AG10803 (cell line): ENCODE results near the gene PPP1R18.
A peak's percentile ranks its signal among the peaks of the same experiment; 100 is the strongest.

ENCODE experiments used
- DNase-seq: peaks from one replicate; pipeline ENCODE4 v3.0.0; 2010; ENCODE audit warnings: low read depth
- H3K4me3 ChIP-seq: 2 replicates; pipeline ENCODE4 v1.5.1; 2011; ENCODE audit warnings: mild to moderate bottlenecking, low read length, control low read depth
- CTCF ChIP-seq: conservative IDR thresholded peaks from 2 replicates; pipeline ENCODE4 v1.5.1; 2011; ENCODE audit warnings: mild to moderate bottlenecking, low read length, control low read depth, inconsistent platforms

Gene PPP1R18

DNA sequence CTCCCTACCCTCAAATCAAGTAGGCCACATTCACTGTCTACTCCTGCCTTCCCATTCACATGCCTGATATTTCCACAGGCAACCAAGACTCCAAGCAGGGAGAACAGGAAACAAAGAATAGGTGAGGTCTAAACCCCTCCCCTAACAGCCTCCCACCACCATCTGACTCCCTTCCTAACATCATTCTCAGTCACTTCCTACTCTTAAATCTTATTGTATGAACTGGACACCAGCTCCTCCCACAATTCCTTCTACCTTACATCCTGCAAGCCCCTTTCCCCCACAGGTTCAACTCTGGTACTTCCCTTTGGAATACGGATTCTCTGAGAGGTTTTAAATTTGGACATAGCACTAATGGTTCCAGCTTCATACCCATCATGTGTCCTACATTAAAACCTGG lies 40.5 kb downstream of the PPP1R18 start:
- TF ChIP-seq CTCF, result no peak
- no peak for DNase-seq
- H3K4me3 ChIP-seq, result no peak overlapping the region

- TF ChIP-seq CTCF, result no peak
- no peak for DNase-seq
- no peak overlapping the region for H3K4me3 ChIP-seq
These were observed 41.7 kb downstream of the PPP1R18 start for GRCh38 chr6:30644769-30645168.

GRCh38 chr6:30643656-30644055 lies 42.8 kb downstream of the PPP1R18 start:
- no peak for DNase-seq
- no peak overlapping the region for H3K4me3 ChIP-seq
- TF ChIP-seq CTCF, result no peak

DNA sequence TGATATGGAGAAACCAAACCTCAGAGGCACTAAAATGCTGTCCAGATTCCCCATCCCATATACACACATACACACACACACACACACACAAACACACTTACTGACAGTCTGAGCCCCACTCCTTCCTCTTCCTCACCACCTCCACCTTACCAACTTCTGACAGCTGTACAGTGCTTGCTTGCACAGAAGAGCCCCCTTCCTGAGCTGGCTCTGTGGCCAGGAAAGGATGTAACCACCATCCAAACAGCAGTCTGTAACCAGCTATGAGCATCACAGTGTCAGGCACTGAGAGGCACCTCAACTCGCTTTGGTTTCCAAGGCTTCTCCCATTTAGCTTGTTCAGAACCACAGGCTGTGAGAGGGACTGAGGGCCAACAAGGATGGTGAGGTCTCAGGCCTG lies 45.4 kb downstream of the PPP1R18 start:
- no peak for DNase-seq
- no peak overlapping the region for H3K4me3 ChIP-seq
- TF ChIP-seq CTCF, result no peak

GRCh38 chr6:30640481-30640880 lies 46.0 kb downstream of the PPP1R18 start:
- no peak for DNase-seq
- no peak overlapping the region for H3K4me3 ChIP-seq
- no peak for TF ChIP-seq CTCF

DNA sequence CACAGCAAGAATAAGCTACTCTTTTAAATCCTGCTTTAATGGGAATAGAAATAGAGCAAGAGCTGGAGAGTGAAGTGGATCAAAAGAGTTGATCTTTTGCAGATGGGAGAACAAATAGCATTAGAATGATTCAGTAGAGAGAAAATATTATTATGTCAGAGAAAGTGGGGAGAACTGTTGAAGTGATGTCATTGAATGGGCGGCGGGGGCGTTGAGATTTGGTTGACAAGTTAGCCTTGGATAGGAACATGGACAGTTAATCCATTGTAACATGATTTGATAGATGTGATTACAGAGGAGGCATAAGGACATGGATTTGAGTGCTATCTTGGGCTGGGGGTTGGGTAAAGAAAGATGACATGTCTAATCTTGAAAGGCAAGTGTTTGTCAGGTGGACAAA lies 50.6 kb downstream of the PPP1R18 start:
- no peak for DNase-seq
- H3K4me3 ChIP-seq, result no peak overlapping the region
- TF ChIP-seq CTCF, result no peak

GRCh38 chr6:30626484-30627366 lies 59.7 kb downstream of the PPP1R18 start, which contains the start of gene ATAT1:
Gene ATAT1, plus strand, starts transcription at chr6:30626874.
- peak within 1 kb of the TSS; percentile 86 for H3K4me3 ChIP-seq
- TF ChIP-seq CTCF, result peak; percentile 36
- DNase-seq, result peak; percentile 68
